GM12873 (cell line): ENCODE results near the gene MANBA.

Experiments used
- CTCF ChIP-seq: IDR thresholded peaks from 2 replicates; pipeline ENCODE4 v1.5.1; 2012; ENCODE audit warnings: low read depth, mild to moderate bottlenecking, moderate library complexity, low read length, control low read depth; ENCODE audit not compliant: insufficient read depth; ENCODE audit errors: missing control alignments

MANBA gene

DNA sequence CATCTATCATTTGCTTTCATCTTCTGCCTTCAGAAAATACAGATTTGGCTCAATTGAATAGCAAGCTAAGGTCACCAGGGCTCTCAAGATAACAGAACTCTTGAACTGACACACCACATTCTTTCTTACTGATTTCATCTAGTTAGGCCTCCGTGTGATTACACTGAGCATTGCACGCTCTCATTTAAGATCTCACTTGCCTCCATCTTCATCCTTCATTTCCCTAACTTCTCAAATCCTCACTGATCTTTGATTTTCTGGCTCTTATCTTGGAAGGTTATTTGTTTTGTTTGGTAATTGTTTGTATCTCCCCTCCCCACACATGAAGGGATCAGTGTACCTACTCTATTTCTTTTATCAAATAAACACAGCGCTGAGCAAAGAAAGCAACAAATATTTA lies 47.7 kb downstream of the MANBA start:
- TF ChIP-seq CTCF = no peak

- TF ChIP-seq CTCF = no peak
Measured at GRCh38 chr4:102710986-102711385, 49.8 kb downstream of the MANBA start.

DNA sequence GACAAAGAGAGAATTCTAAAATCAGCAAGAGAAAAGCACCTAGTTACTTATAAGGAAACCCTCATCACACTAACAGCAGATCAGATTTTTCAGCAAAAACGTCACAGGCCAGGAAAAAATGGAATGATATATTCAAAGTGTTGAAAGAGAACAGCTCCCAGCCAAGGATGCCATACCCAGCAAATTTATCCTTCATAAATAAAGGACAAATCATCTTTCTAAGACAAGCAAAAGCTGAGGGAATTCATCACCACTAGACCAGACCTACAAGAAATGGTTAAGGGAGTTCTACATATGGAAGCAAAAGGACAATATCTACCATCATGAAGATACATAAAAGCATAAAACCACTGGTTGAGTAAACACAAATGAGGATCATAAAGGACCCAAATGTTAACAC lies 53.6 kb downstream of the MANBA start:
- no peak for TF ChIP-seq CTCF

GRCh38 chr4:102705391-102705935 lies 55.3 kb downstream of the MANBA start:
- no peak for TF ChIP-seq CTCF

DNA sequence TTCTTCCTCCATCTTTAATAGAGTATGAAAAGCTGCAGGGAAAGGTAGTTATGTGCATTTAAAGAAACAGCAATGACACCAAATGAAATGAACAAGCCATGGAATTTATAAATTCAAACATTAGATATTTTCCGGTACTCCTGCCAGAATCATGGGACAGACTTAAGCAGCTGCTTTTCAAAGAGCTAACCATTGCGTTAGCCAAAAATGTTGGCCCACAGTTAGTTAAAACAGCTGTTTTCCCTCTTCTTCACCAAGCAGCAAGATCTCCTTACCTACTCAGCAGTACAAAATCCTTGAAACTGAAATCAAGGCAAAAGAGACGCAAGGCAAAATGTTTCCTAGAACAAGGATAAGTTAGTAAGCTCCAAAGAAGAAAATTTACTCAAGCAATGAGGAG lies 64.0 kb downstream of the MANBA start:
- no peak for TF ChIP-seq CTCF

DNA sequence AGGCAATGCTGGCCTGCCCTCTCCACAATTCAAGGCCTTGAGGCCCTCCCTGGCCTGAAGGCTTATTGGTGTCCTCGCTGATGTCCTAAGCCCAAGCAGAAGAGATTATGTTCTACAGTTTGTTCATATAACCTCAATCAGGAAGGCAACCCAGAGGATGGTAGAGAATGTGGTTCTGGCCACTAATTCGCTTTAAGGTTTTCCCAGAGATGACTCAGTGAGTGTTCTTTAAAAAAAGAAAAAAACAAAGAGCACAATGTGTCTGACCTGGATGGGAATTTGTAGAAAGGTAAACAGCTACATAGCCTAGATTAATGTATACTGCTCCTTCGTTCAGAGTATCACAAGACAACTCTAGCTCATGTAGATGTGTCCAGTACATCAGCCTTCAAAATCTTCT lies 66.0 kb downstream of the MANBA start:
- no peak for TF ChIP-seq CTCF

DNA sequence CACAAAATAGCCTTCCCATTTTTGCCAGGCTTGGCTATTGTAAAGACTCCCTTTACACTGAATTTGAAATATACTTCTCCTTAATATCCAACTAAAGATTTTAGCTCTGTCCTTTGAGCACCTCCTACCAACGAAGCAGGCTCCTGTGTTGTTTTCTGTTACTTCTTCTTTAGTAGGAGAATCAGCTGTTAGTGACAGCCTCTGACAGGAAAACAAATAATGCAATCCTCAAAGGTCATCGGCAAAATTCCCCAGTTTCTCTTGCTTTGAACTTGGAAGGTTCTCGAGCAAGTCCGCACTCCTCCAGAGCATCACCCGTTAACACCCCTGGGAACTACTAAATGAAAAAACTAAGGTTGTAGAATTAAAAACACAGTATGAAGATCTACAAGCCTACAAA lies 66.9 kb downstream of the MANBA start:
- TF ChIP-seq CTCF = no peak
